Upper lobe of left lung (tissue), 4 donors: ENCODE data around the gene CCDC178.

Experiments used
- EP300 ChIP-seq, 4 donors: sonication (generic); formaldehyde crosslinking; IDR thresholded peaks; one replicate each; pipeline ENCODE4 v1.5.1; 2017; ENCODE audit warnings: antibody characterized with exemption in 4 of 4, control low read depth in 2 of 4
- POLR2AphosphoS5 ChIP-seq, 2 donors: sonication (generic); formaldehyde crosslinking; IDR thresholded peaks; one replicate each; pipeline ENCODE4 v1.5.1; 2017; ENCODE audit warnings: antibody characterized with exemption in 2 of 2
- TF ChIP-seq, protein P1 (sequence below), 6 experiments: fragments of 450-650 bp in 4 of 6; fragments of 200-600 bp in 2 of 6; sonication (generic) in 2 of 6; IDR thresholded peaks; one replicate each; pipeline ENCODE4 v1.5.1; 2016 to 2019; ENCODE audit warnings: antibody characterized with exemption in 6 of 6

GRCh38 chr18:33194793-33195192 is 245.7 kb downstream of the CCDC178 start:
- TF ChIP-seq, protein P1, sequence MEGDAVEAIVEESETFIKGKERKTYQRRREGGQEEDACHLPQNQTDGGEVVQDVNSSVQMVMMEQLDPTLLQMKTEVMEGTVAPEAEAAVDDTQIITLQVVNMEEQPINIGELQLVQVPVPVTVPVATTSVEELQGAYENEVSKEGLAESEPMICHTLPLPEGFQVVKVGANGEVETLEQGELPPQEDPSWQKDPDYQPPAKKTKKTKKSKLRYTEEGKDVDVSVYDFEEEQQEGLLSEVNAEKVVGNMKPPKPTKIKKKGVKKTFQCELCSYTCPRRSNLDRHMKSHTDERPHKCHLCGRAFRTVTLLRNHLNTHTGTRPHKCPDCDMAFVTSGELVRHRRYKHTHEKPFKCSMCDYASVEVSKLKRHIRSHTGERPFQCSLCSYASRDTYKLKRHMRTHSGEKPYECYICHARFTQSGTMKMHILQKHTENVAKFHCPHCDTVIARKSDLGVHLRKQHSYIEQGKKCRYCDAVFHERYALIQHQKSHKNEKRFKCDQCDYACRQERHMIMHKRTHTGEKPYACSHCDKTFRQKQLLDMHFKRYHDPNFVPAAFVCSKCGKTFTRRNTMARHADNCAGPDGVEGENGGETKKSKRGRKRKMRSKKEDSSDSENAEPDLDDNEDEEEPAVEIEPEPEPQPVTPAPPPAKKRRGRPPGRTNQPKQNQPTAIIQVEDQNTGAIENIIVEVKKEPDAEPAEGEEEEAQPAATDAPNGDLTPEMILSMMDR (IDR thresholded peaks at IDR 0.05) = no peak
- TF ChIP-seq POLR2AphosphoS5 (IDR thresholded peaks at IDR 0.05) (no peak), EP300 (IDR thresholded peaks at IDR 0.05) (no peak)
